HL-60 (cell line): ENCODE results near the gene PDGFD.

ENCODE experiments used
- DNase-seq, 2 experiments: peaks; one replicate each; pipeline ENCODE4 v3.0.0-alpha.2; 2010 to 2020; ENCODE audit warnings: low read depth in 1 of 2, low spot score in 1 of 2
- H3K27ac ChIP-seq: fragments of 250-450 bp; sonication (Bioruptor Pico); replicated peaks from 2 replicates; pipeline ENCODE4 v1.5.1; 2020; ENCODE audit warnings: mild to moderate bottlenecking, moderate library complexity
- H3K27me3 ChIP-seq: fragments of 250-450 bp; sonication (Bioruptor Pico); 2 replicates; pipeline ENCODE4 v1.5.1; 2021; ENCODE audit warnings: mild to moderate bottlenecking, moderate library complexity; ENCODE audit not compliant: insufficient read depth, poor library complexity, severe bottlenecking
- H3K4me3 ChIP-seq: replicated peaks from 2 replicates; pipeline ENCODE4 v1.5.1; 2011; ENCODE audit warnings: mild to moderate bottlenecking, control low read depth, low read length; ENCODE audit not compliant: insufficient read depth
- CTCF ChIP-seq: IDR thresholded peaks from one replicate; pipeline ENCODE4 v1.5.1; 2011; ENCODE audit warnings: low read length, control low read depth, inconsistent platforms; ENCODE audit not compliant: insufficient read depth
- GABPA ChIP-seq: IDR thresholded peaks from 2 replicates; pipeline ENCODE4 v1.6.1; 2012; ENCODE audit warnings: low read depth
- POLR2AphosphoS5 ChIP-seq: IDR thresholded peaks from 2 replicates; pipeline ENCODE4 v1.6.1; 2012; ENCODE audit warnings: low read depth
- REST ChIP-seq: IDR thresholded peaks from 2 replicates; pipeline ENCODE4 v1.6.1; 2012; ENCODE audit warnings: low read depth; ENCODE audit not compliant: insufficient replicate concordance
- SPI1 ChIP-seq: IDR thresholded peaks from 2 replicates; pipeline ENCODE4 v1.6.1; 2012; ENCODE audit warnings: low read depth, mild to moderate bottlenecking, borderline replicate concordance

PDGFD gene

GRCh38 chr11:104036588-104036987 lies 127.4 kb downstream of the PDGFD start, which contains the start of gene DDI1:
TSS of gene DDI1 (plus strand) at chr11:104036640. CDS start at chr11:104036823, 183 bp downstream.
- Histone ChIP-seq H3K27ac (no peak within 1 kb of the TSS), H3K4me3 (no peak within 1 kb of the TSS), H3K27me3 (no peaks in the 10 kb centered on the region)
- no peak for DNase-seq
- no peak for TF ChIP-seq POLR2AphosphoS5
- no peak for TF ChIP-seq REST
- TF ChIP-seq SPI1 = no peak
- no peak for TF ChIP-seq CTCF
- no peak for TF ChIP-seq GABPA

GRCh38 chr11:104033561-104033960 lies 130.4 kb downstream of the PDGFD start:
- Histone ChIP-seq H3K27me3 (no peaks in the 10 kb centered on the region), H3K27ac (no peak overlapping the region), H3K4me3 (no peak overlapping the region)
- TF ChIP-seq POLR2AphosphoS5 (no peak), GABPA (no peak), CTCF (no peak), SPI1 (no peak), REST (no peak)
- no peak for DNase-seq

- no peak overlapping the region for H3K27ac ChIP-seq
- TF ChIP-seq POLR2AphosphoS5 (no peak), REST (no peak), CTCF (no peak), GABPA (no peak), SPI1 (no peak)
- no peak for DNase-seq
- no peaks in the 10 kb centered on the region for H3K27me3 ChIP-seq
- H3K4me3 ChIP-seq = no peak overlapping the region
Measured at GRCh38 chr11:104033134-104033533, 130.8 kb downstream of the PDGFD start.
